Liver (tissue), 9 donors: ENCODE measurements around the gene VWF. TPM values are rescaled to one million over a fixed set of nuclear protein-coding genes. Genes with fewer than 3 reads are reported as not detected.

Experiments
- DNase-seq: peaks from one replicate; pipeline ENCODE4 v3.0.0-alpha.2; 2017; ENCODE audit warnings: low spot score
- H3K27ac ChIP-seq, 2 donors: one replicate each; pipeline ENCODE4 v1.7.0; 2013; ENCODE audit warnings: inconsistent platforms in 2 of 2, low read length in 2 of 2, control low read depth in 1 of 2, low read depth in 1 of 2, mild to moderate bottlenecking in 1 of 2
- H3K27me3 ChIP-seq, 4 donors: one replicate each; pipeline versions ENCODE4 v1.6.1 to v1.7.0; 2013; ENCODE audit warnings: low read length in 3 of 4, inconsistent platforms in 1 of 4, mild to moderate bottlenecking in 1 of 4, moderate library complexity in 1 of 4; ENCODE audit not compliant: control insufficient read depth in 4 of 4, insufficient read depth in 4 of 4
- H3K36me3 ChIP-seq, 4 donors: one replicate each; pipeline versions ENCODE4 v1.6.1 to v1.7.0; 2013; ENCODE audit warnings: low read length in 3 of 4, mild to moderate bottlenecking in 3 of 4, low read depth in 1 of 4, moderate library complexity in 1 of 4; ENCODE audit not compliant: control insufficient read depth in 4 of 4, insufficient read depth in 3 of 4
- H3K4me1 ChIP-seq, 4 donors: one replicate each; pipeline versions ENCODE4 v1.6.1 to v1.7.0; 2013; ENCODE audit warnings: low read length in 3 of 4, mild to moderate bottlenecking in 3 of 4, moderate library complexity in 1 of 4; ENCODE audit not compliant: control insufficient read depth in 4 of 4, insufficient read depth in 4 of 4
- H3K4me3 ChIP-seq, 3 donors: one replicate each; pipeline versions ENCODE4 v1.6.1 to v1.7.0; 2013; ENCODE audit warnings: low read length in 3 of 3, control low read depth in 1 of 3, low read depth in 1 of 3, mild to moderate bottlenecking in 1 of 3
- H3K9ac ChIP-seq, 2 donors: one replicate each; pipeline ENCODE4 v1.7.0; 2013; ENCODE audit warnings: low read length in 2 of 2, mild to moderate bottlenecking in 2 of 2, moderate library complexity in 2 of 2, control low read depth in 1 of 2, low read depth in 1 of 2
- H3K9me3 ChIP-seq, 4 donors: one replicate each; pipeline versions ENCODE4 v1.6.1 to v1.7.0; 2013; ENCODE audit warnings: low read length in 3 of 4; ENCODE audit not compliant: control insufficient read depth in 4 of 4
- HNF4G ChIP-seq: IDR thresholded peaks from 2 replicates; pipeline ENCODE4 v1.6.1; 2016; ENCODE audit warnings: antibody characterized with exemption
- JUND ChIP-seq, 2 donors: IDR thresholded peaks; 2 replicates each; pipeline ENCODE4 v1.6.1; 2016; ENCODE audit warnings: antibody characterized with exemption in 2 of 2
- RXRA ChIP-seq, 2 donors: IDR thresholded peaks; 2 replicates each; pipeline ENCODE4 v1.6.1; 2017 to 2018; ENCODE audit warnings: antibody characterized with exemption in 2 of 2, mild to moderate bottlenecking in 1 of 2
- SP1 ChIP-seq: IDR thresholded peaks from 2 replicates; pipeline ENCODE4 v1.6.1; 2018; ENCODE audit warnings: antibody characterized with exemption, mild to moderate bottlenecking
- TAF1 ChIP-seq: conservative IDR thresholded peaks from 2 replicates; pipeline ENCODE4 v1.6.1; 2016; ENCODE audit warnings: antibody characterized with exemption, mild to moderate bottlenecking
- YY1 ChIP-seq: IDR thresholded peaks from 2 replicates; pipeline ENCODE4 v1.6.1; 2016; ENCODE audit warnings: antibody characterized with exemption, mild to moderate bottlenecking
- WGBS: extraction: QIAGEN DNeasy Blood & Tissue Kit; methylation state at CpG from one replicate; pipeline ENCODE4 v1.1.7; 2013; 5-methylcytosine and 5-hydroxymethylcytosine counted together
- polyA plus RNA-seq, 2 donors: library from polyadenylated mRNA; stranded (reverse) in 1 of 2; unstranded in 1 of 2; fragments of 200-250 nt in 1 of 2; fragments of >200 nt in 1 of 2; fragmentation: Nextera tagmentation in 1 of 2; extraction: Ambion mirVana in 1 of 2; gene quantifications; one replicate each; pipeline versions ENCODE4 v1.2.1 to v1.2.3, GENCODE V29; 2013 to 2015
- total RNA-seq, 2 donors: library from RNA; depleted of rRNA; stranded (reverse); fragments of >200 nt; gene quantifications; one replicate each; pipeline ENCODE4 v1.2.3, GENCODE V29; 2014
- TF ChIP-seq, protein P1 (sequence below): IDR thresholded peaks from 2 replicates; pipeline ENCODE4 v1.6.1; 2016; ENCODE audit warnings: antibody characterized with exemption
- TF ChIP-seq, protein P2 (sequence below): IDR thresholded peaks from 2 replicates; pipeline ENCODE4 v1.6.1; 2016; ENCODE audit warnings: antibody characterized with exemption, mild to moderate bottlenecking
- TF ChIP-seq, protein P3 (sequence below): fragments of 150-350 bp; IDR thresholded peaks from 2 replicates; pipeline ENCODE4 v1.5.1; 2017; ENCODE audit warnings: improper control_type of control experiment, low read depth, low read length; ENCODE audit not compliant: missing input control
- donor health status: healthy.
- donor health status: healthy.
- donor health status: healthy.
- donor health status: healthy.
- donor health status: healthy.

Gene VWF
- total and polyA plus RNA-seq, 4 donors, result 2.1 to 10.8 (median 4.0) TPM

DNA sequence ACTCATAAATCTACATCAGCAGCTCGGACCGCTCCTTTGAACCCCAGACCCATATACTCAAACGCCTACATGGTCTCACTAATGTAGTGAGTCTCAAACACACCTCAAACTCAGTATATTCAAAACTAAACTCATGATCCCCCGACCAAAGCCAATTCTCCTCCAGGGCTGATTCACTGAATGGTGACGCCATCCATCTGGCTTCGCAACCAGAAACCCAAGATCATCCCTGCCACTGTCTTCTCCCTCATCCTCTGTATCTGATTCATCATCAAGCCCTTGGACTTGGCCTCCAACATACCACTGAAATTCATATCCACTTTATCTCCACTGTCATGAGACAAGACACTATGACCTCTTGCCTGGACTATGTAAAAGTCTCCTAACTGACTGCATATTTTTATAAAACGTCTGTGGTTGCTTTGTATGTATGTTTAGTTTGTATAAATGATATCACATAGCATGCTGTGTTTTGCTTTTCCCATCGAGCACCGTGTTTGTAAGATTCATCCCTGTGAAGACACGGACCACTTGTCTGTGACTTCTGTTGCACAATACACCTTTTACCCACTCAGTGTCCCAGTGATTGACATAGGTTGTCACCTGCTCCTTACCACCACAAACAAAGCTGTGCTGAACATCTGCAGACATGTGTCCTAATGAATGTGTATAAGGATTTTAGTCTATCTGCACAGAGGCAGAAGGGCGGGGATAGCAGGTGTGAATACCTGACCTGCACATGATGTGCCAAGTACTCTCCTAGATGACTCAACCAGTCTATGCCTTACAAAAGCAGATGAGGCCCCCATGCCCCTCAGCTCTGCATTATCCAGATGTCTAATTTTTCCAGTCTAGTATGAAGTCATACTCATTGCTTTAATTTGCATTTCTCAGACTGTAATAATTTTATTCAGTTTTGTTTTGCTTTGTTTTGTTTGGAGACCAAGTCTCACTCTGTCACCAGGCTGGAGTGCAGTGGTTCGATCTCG is 76.9 kb downstream of the VWF start:
- DNase-seq, result no peak
- H3K9ac ChIP-seq, result no peak overlapping the region
- no peak overlapping the region for H3K27ac ChIP-seq
- H3K36me3 ChIP-seq, result no peaks in the 10 kb centered on the region
- H3K27me3 ChIP-seq, result no peaks in the 10 kb centered on the region
- WGBS, result 85% methylated on average over 13 of the region's 13 CpGs
- H3K9me3 ChIP-seq, result no peaks in the 10 kb centered on the region
- H3K4me1 ChIP-seq, result peaks cover 0 to 13% (median 5%) of the 10 kb centered on the region in 4 donors
- no peak overlapping the region for H3K4me3 ChIP-seq
- TF ChIP-seq RXRA (IDR thresholded peaks at IDR 0.05) (no peak), JUND (IDR thresholded peaks at IDR 0.05) (no peak), YY1 (no peak), SP1 (no peak)
- TF ChIP-seq, protein P1, sequence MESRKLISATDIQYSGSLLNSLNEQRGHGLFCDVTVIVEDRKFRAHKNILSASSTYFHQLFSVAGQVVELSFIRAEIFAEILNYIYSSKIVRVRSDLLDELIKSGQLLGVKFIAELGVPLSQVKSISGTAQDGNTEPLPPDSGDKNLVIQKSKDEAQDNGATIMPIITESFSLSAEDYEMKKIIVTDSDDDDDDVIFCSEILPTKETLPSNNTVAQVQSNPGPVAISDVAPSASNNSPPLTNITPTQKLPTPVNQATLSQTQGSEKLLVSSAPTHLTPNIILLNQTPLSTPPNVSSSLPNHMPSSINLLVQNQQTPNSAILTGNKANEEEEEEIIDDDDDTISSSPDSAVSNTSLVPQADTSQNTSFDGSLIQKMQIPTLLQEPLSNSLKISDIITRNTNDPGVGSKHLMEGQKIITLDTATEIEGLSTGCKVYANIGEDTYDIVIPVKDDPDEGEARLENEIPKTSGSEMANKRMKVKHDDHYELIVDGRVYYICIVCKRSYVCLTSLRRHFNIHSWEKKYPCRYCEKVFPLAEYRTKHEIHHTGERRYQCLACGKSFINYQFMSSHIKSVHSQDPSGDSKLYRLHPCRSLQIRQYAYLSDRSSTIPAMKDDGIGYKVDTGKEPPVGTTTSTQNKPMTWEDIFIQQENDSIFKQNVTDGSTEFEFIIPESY, result no peak
- TF ChIP-seq, protein P2, sequence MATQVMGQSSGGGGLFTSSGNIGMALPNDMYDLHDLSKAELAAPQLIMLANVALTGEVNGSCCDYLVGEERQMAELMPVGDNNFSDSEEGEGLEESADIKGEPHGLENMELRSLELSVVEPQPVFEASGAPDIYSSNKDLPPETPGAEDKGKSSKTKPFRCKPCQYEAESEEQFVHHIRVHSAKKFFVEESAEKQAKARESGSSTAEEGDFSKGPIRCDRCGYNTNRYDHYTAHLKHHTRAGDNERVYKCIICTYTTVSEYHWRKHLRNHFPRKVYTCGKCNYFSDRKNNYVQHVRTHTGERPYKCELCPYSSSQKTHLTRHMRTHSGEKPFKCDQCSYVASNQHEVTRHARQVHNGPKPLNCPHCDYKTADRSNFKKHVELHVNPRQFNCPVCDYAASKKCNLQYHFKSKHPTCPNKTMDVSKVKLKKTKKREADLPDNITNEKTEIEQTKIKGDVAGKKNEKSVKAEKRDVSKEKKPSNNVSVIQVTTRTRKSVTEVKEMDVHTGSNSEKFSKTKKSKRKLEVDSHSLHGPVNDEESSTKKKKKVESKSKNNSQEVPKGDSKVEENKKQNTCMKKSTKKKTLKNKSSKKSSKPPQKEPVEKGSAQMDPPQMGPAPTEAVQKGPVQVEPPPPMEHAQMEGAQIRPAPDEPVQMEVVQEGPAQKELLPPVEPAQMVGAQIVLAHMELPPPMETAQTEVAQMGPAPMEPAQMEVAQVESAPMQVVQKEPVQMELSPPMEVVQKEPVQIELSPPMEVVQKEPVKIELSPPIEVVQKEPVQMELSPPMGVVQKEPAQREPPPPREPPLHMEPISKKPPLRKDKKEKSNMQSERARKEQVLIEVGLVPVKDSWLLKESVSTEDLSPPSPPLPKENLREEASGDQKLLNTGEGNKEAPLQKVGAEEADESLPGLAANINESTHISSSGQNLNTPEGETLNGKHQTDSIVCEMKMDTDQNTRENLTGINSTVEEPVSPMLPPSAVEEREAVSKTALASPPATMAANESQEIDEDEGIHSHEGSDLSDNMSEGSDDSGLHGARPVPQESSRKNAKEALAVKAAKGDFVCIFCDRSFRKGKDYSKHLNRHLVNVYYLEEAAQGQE, result no peak
- TF ChIP-seq, protein P3, sequence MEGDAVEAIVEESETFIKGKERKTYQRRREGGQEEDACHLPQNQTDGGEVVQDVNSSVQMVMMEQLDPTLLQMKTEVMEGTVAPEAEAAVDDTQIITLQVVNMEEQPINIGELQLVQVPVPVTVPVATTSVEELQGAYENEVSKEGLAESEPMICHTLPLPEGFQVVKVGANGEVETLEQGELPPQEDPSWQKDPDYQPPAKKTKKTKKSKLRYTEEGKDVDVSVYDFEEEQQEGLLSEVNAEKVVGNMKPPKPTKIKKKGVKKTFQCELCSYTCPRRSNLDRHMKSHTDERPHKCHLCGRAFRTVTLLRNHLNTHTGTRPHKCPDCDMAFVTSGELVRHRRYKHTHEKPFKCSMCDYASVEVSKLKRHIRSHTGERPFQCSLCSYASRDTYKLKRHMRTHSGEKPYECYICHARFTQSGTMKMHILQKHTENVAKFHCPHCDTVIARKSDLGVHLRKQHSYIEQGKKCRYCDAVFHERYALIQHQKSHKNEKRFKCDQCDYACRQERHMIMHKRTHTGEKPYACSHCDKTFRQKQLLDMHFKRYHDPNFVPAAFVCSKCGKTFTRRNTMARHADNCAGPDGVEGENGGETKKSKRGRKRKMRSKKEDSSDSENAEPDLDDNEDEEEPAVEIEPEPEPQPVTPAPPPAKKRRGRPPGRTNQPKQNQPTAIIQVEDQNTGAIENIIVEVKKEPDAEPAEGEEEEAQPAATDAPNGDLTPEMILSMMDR, result no peak

DNA sequence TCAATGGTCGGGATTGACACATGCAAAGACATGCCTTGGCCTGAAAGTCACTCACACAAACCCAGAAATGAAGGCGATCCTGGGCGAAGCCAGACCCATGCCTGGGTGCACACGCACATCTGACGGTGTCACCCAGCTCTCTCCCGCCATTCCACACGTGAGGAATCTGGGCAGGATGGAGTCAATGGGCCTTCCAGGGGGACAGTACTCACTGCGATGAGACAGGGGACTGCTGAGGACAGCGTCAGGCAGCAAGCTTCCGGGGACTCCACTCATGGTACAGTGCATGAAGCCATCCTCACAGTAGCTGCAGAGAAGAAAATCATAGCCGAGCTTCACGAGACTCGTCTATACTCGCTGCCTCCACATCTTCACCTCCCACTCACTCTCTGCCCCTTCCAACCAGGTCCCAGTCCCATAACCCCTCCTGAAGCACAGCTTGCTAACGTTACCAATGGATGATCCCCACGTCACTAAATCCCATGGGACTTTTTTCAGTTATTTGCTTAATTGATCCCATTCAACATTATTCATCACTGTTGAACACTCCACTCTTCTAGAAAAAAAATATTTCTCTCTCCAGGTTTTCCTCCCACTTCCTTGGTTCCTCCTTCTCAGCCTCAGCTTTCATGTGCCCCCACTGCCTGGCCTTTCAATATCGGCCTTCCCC is 77.8 kb downstream of the VWF start:
- 94% methylated on average over 17 of the region's 17 CpGs for WGBS
- TF ChIP-seq, protein P3, result no peak
- TF ChIP-seq TAF1 (no peak), SP1 (no peak), HNF4G (no peak)
- H3K9ac ChIP-seq, result no peak overlapping the region

More for the DNA sequence above, 77.8 kb downstream of the VWF start:
- no peaks in the 10 kb centered on the region for H3K27me3 ChIP-seq
- no peaks in the 10 kb centered on the region for H3K36me3 ChIP-seq
- no peaks in the 10 kb centered on the region for H3K9me3 ChIP-seq
- no peak overlapping the region for H3K4me3 ChIP-seq
- no peak for DNase-seq
- no peak overlapping the region for H3K27ac ChIP-seq
- peaks cover 0 to 13% (median 5%) of the 10 kb centered on the region in 4 donors for H3K4me1 ChIP-seq
